CD14-positive monocyte (primary cell): ENCODE measurements around the gene PACSIN3. TPM values are rescaled to one million over a fixed set of nuclear protein-coding genes. Genes with fewer than 3 reads are reported as not detected.

ENCODE experiments used
- DNase-seq, 3 donors: peaks; one replicate each; pipeline ENCODE4 v3.0.0-alpha.2; 2011 to 2022
- H2AFZ ChIP-seq: 2 replicates; pipeline ENCODE4 v1.6.0; 2012; ENCODE audit warnings: mild to moderate bottlenecking, low read depth, low read length, inconsistent platforms; ENCODE audit not compliant: insufficient read depth, poor library complexity, severe bottlenecking
- H3K27ac ChIP-seq, 2 donors: 1 replicate in 1 of 2; 2 replicates in 1 of 2; pipeline ENCODE4 v1.5.1; 2012 to 2013; ENCODE audit warnings: low read length in 2 of 2, control low read depth in 1 of 2, inconsistent platforms in 1 of 2, low read depth in 1 of 2, mild to moderate bottlenecking in 1 of 2
- H3K27me3 ChIP-seq, 2 donors: one replicate each; pipeline versions ENCODE4 v1.6.0 to v1.6.1; 2011 to 2013; ENCODE audit warnings: low read length in 2 of 2; ENCODE audit not compliant: control insufficient read depth in 2 of 2, insufficient read depth in 2 of 2
- H3K36me3 ChIP-seq, 2 donors: replicated peaks in 1 of 2; 1 replicate in 1 of 2; 2 replicates in 1 of 2; pipeline versions ENCODE4 v1.5.1 to v1.6.1; 2012 to 2013; ENCODE audit warnings: low read length in 2 of 2, control low read depth in 1 of 2, inconsistent platforms in 1 of 2, mild to moderate bottlenecking in 1 of 2; ENCODE audit not compliant: insufficient read depth in 2 of 2, control insufficient read depth in 1 of 2
- H3K4me1 ChIP-seq, 2 donors: 1 replicate in 1 of 2; 2 replicates in 1 of 2; pipeline versions ENCODE4 v1.5.1 to v1.6.1; 2012 to 2013; ENCODE audit warnings: low read length in 2 of 2, control low read depth in 1 of 2, inconsistent platforms in 1 of 2, mild to moderate bottlenecking in 1 of 2, moderate library complexity in 1 of 2; ENCODE audit not compliant: insufficient read depth in 2 of 2, control insufficient read depth in 1 of 2
- H3K4me2 ChIP-seq: replicated peaks from 2 replicates; pipeline ENCODE3; 2012; ENCODE audit warnings: low read length, moderate library complexity, mild to moderate bottlenecking; ENCODE audit not compliant: poor library complexity, severe bottlenecking; ENCODE audit errors: extremely low read depth
- H3K4me3 ChIP-seq, 3 experiments: fragments of 200-600 bp in 1 of 3; sonication (generic) in 1 of 3; replicated peaks in 1 of 3; 1 replicate in 2 of 3; 2 replicates in 1 of 3; pipeline ENCODE4 v1.5.1; 2011 to 2013; ENCODE audit warnings: low read length in 3 of 3, mild to moderate bottlenecking in 3 of 3, control low read depth in 2 of 3, low read depth in 2 of 3, inconsistent platforms in 1 of 3, moderate library complexity in 1 of 3
- H3K79me2 ChIP-seq: 2 replicates; pipeline ENCODE4 v1.6.0; 2012; ENCODE audit warnings: mild to moderate bottlenecking, control low read depth, inconsistent platforms, low read length, moderate library complexity; ENCODE audit not compliant: insufficient read depth
- H3K9ac ChIP-seq: 2 replicates; pipeline ENCODE4 v1.6.0; 2017; ENCODE audit warnings: low read length, mild to moderate bottlenecking; ENCODE audit not compliant: insufficient read depth, poor library complexity, severe bottlenecking
- H3K9me3 ChIP-seq, 2 donors: replicated peaks in 1 of 2; 1 replicate in 1 of 2; 2 replicates in 1 of 2; pipeline versions ENCODE4 v1.5.1 to v1.6.1; 2012 to 2013; ENCODE audit warnings: low read length in 2 of 2, control low read depth in 1 of 2; ENCODE audit not compliant: control insufficient read depth in 1 of 2, insufficient read depth in 1 of 2
- H4K20me1 ChIP-seq: 2 replicates; pipeline ENCODE4 v1.6.0; 2012; ENCODE audit warnings: mild to moderate bottlenecking, low read length, control low read depth, moderate library complexity; ENCODE audit not compliant: insufficient read depth
- H3K27ac Mint-ChIP-seq, 7 donors: one replicate each; pipeline ENCODE4 v1.8.0; 2020; ENCODE audit warnings: mild to moderate bottlenecking in 7 of 7, mixed read lengths in 7 of 7, moderate library complexity in 6 of 7, inconsistent platforms in 2 of 7
- H3K27me3 Mint-ChIP-seq, 3 donors: one replicate each; pipeline ENCODE4 v1.8.0; 2021 to 2022; ENCODE audit warnings: low read depth in 3 of 3, mild to moderate bottlenecking in 3 of 3, mixed read lengths in 3 of 3, moderate library complexity in 3 of 3, inconsistent platforms in 1 of 3
- H3K36me3 Mint-ChIP-seq, 2 donors: one replicate each; pipeline ENCODE4 v1.8.0; 2020; ENCODE audit warnings: mixed read lengths in 2 of 2, inconsistent platforms in 1 of 2, mild to moderate bottlenecking in 1 of 2
- H3K4me1 Mint-ChIP-seq: one replicate; pipeline ENCODE4 v1.8.0; 2020; ENCODE audit warnings: mild to moderate bottlenecking, mixed read lengths
- H3K4me3 Mint-ChIP-seq, 2 donors: one replicate each; pipeline ENCODE4 v1.8.0; 2020; ENCODE audit warnings: mild to moderate bottlenecking in 2 of 2, mixed read lengths in 2 of 2, moderate library complexity in 1 of 2
- H3K9me3 Mint-ChIP-seq, 7 donors: one replicate each; pipeline ENCODE4 v1.8.0; 2020 to 2022; ENCODE audit warnings: mixed read lengths in 7 of 7, mild to moderate bottlenecking in 6 of 7, moderate library complexity in 6 of 7, inconsistent platforms in 2 of 7
- CTCF ChIP-seq: fragments of 200-600 bp; IDR thresholded peaks from one replicate; pipeline ENCODE4 v1.8.0; 2022; ENCODE audit warnings: antibody characterized with exemption, mild to moderate bottlenecking
- WGBS: methylation state at CpG from one replicate; pipeline ENCODE4 v1.1.5; 2013; ENCODE audit warnings: missing lambda C conversion rate; ENCODE audit not compliant: insufficient coverage; 5-methylcytosine and 5-hydroxymethylcytosine counted together
- intact Hi-C, 2 donors: fragments of 100-400 bp; cut with micrococcal nuclease; formaldehyde crosslinking; loops; one replicate each; pipeline versions ENCODE4 v1.15.0 to v1.15.1; 2023
- polyA plus RNA-seq, 3 donors: library from polyadenylated mRNA; depleted of rRNA in 1 of 3; unstranded in 2 of 3; stranded (reverse) in 1 of 3; fragments of 300-500 nt in 2 of 3; fragments of >200 nt in 1 of 3; fragmentation: Illumina TruSeq in 2 of 3; gene quantifications; 1 replicate in 2 of 3; 2 replicates in 1 of 3; pipeline ENCODE4 v1.2.3, GENCODE V29; 2012 to 2021

Gene PACSIN3
- polyA plus RNA-seq, 3 donors: not detected

GRCh38 chr11:47189100-47189834 lies 3.0 kb upstream of the PACSIN3 start:
- Mint-ChIP-seq H3K27ac (no peak overlapping the region), H3K4me3 (peak overlapping the region in 1 of 2 donors; percentile 67), H3K4me1 (peaks cover 14% of the 10 kb centered on the region), H3K27me3 (peaks cover 52 to 67% (median 56%) of the 10 kb centered on the region in 3 donors), H3K9me3 (peaks cover 0 to 14% (median under 1%) of the 10 kb centered on the region in 7 donors), H3K36me3 (no peaks in the 10 kb centered on the region)
- Histone ChIP-seq H3K79me2 (no peaks in the 10 kb centered on the region), H3K27me3 (peaks cover 29 to 52% of the 10 kb centered on the region in 2 donors), H3K36me3 (no peaks in the 10 kb centered on the region), H3K27ac (no peak overlapping the region), H3K4me2 (no peak overlapping the region), H3K9me3 (peaks cover 0 to 6% of the 10 kb centered on the region in 2 donors), H3K4me3 (no peak overlapping the region), H3K4me1 (peaks cover 20 to 23% of the 10 kb centered on the region in 2 donors), H3K9ac (no peak overlapping the region), H2AFZ (no peak overlapping the region), H4K20me1 (no peaks in the 10 kb centered on the region)
- intact Hi-C loops: no loop called here
- 90% methylated on average over 10 of the region's 11 CpGs for WGBS
- no peak for DNase-seq
- TF ChIP-seq CTCF: no peak

- DNase-seq: no peak
- H3K4me2 ChIP-seq: no peak overlapping the region
- no peak overlapping the region for H3K27ac ChIP-seq
- TF ChIP-seq CTCF: no peak
- H3K9ac ChIP-seq: no peak overlapping the region
- peaks cover 54 to 70% (median 57%) of the 10 kb centered on the region in 3 donors for H3K27me3 Mint-ChIP-seq
- peaks cover 0 to 14% (median 0%) of the 10 kb centered on the region in 7 donors for H3K9me3 Mint-ChIP-seq
- no peak overlapping the region for H3K4me3 ChIP-seq
- no peaks in the 10 kb centered on the region for H3K36me3 ChIP-seq
- peak overlapping the region in 1 of 2 donors; percentile 67 for H3K4me3 Mint-ChIP-seq
- H3K27me3 ChIP-seq: peaks cover 29 to 59% of the 10 kb centered on the region in 2 donors
- H3K4me1 ChIP-seq: peaks cover 20 to 23% of the 10 kb centered on the region in 2 donors
- no CpG with 5 or more reads among the region's 1 CpG for WGBS
- H4K20me1 ChIP-seq: no peaks in the 10 kb centered on the region
- no peaks in the 10 kb centered on the region for H3K36me3 Mint-ChIP-seq
- peaks cover 14% of the 10 kb centered on the region for H3K4me1 Mint-ChIP-seq
- H3K27ac Mint-ChIP-seq: no peak overlapping the region
- H2AFZ ChIP-seq: no peak overlapping the region
- peaks cover 0 to 6% of the 10 kb centered on the region in 2 donors for H3K9me3 ChIP-seq
- intact Hi-C loops: no loop called here
- H3K79me2 ChIP-seq: no peaks in the 10 kb centered on the region
Observed at GRCh38 chr11:47188259-47188658, 2.0 kb upstream of the PACSIN3 start.
